OCI-LY3 (cell line): Measurements from ENCODE around the gene AGTR1.

Source experiments
- H2AFZ ChIP-seq: fragments of 200-600, 300-600 bp; shearing (Covaris generic); 2 replicates; pipeline ENCODE4 v1.6.0; 2014; ENCODE audit warnings: antibody characterized with exemption, low read depth, low read length
- H3K27ac ChIP-seq: fragments of 200-600, 300-600 bp; sonication (generic); 2 replicates; pipeline ENCODE4 v1.5.1; 2014; ENCODE audit warnings: mild to moderate bottlenecking, low read length, moderate library complexity, mixed read lengths
- H3K27me3 ChIP-seq: fragments of 200-600, 300-600 bp; sonication (generic); 2 replicates; pipeline ENCODE4 v1.6.1; 2014; ENCODE audit warnings: low read depth, low read length, mixed read lengths
- H3K36me3 ChIP-seq: fragments of 200-600, 300-600 bp; sonication (generic); replicated peaks from 2 replicates; pipeline ENCODE3; 2014; ENCODE audit warnings: low read depth, low read length, mixed read lengths
- H3K4me1 ChIP-seq: fragments of 300-600, 200-600 bp; sonication (generic); 2 replicates; pipeline ENCODE4 v1.6.1; 2014; ENCODE audit warnings: low read length, mixed read lengths
- H3K4me2 ChIP-seq: fragments of 200-600, 300-600 bp; sonication (generic); 2 replicates; pipeline ENCODE4 v1.6.1; 2014; ENCODE audit warnings: low read length, mixed read lengths
- H3K4me3 ChIP-seq: fragments of 300-600, 200-600 bp; sonication (generic); 2 replicates; pipeline ENCODE4 v1.5.1; 2014; ENCODE audit warnings: antibody characterized with exemption, mild to moderate bottlenecking, low read length, moderate library complexity
- H3K79me2 ChIP-seq: fragments of 300-600, 200-600 bp; shearing (Covaris generic); 2 replicates; pipeline ENCODE4 v1.6.1; 2014; ENCODE audit warnings: mild to moderate bottlenecking, low read length, mixed read lengths
- H3K9ac ChIP-seq: fragments of 300-600, 200-600 bp; shearing (Covaris generic); 2 replicates; pipeline ENCODE4 v1.6.0; 2014; ENCODE audit warnings: mild to moderate bottlenecking, low read length, moderate library complexity
- H3K9me3 ChIP-seq: fragments of 200-600, 300-600 bp; shearing (Covaris generic); 2 replicates; pipeline ENCODE4 v1.6.1; 2014; ENCODE audit warnings: low read length, mixed read lengths; ENCODE audit not compliant: insufficient read depth
- H4K20me1 ChIP-seq: fragments of 200-600, 300-600 bp; sonication (generic); 2 replicates; pipeline ENCODE4 v1.6.1; 2016; ENCODE audit warnings: low read length, mixed read lengths; ENCODE audit not compliant: insufficient read depth
- CTCF ChIP-seq: fragments of 200-600, 300-600 bp; sonication (generic); IDR thresholded peaks from 2 replicates; pipeline ENCODE4 v1.5.1; 2014; ENCODE audit warnings: antibody characterized with exemption, low read length, low read depth
- EZH2phosphoT487 ChIP-seq: fragments of 200-600 bp; shearing (Covaris generic); IDR thresholded peaks from 2 replicates; pipeline ENCODE4 v1.6.1; 2018; ENCODE audit warnings: antibody characterized with exemption, mixed run types, low read depth

Gene AGTR1

GRCh38 chr3:148707601-148708380, 10.1 kb downstream of the AGTR1 start:
- no peak overlapping the region for H3K4me2 ChIP-seq
- no peaks in the 10 kb centered on the region for H3K27me3 ChIP-seq
- no peaks in the 10 kb centered on the region for H3K9me3 ChIP-seq
- H2AFZ ChIP-seq: no peak overlapping the region
- no peak for TF ChIP-seq EZH2phosphoT487
- no peak for TF ChIP-seq CTCF
- no peaks in the 10 kb centered on the region for H3K4me1 ChIP-seq
- no peak overlapping the region for H3K4me3 ChIP-seq
- H3K36me3 ChIP-seq: no peaks in the 10 kb centered on the region
- no peak overlapping the region for H3K9ac ChIP-seq
- no peak overlapping the region for H3K27ac ChIP-seq
- H3K79me2 ChIP-seq: no peaks in the 10 kb centered on the region
- no peaks in the 10 kb centered on the region for H4K20me1 ChIP-seq

GRCh38 chr3:148708409-148708808, 10.7 kb downstream of the AGTR1 start:
- 0 out of 2 replicates have a peak overlapping the region, but pooled peaks have one; percentile 61 for H2AFZ ChIP-seq
- no peaks in the 10 kb centered on the region for H3K36me3 ChIP-seq
- H3K27ac ChIP-seq: no peak overlapping the region
- H3K79me2 ChIP-seq: no peaks in the 10 kb centered on the region
- no peak overlapping the region for H3K4me2 ChIP-seq
- no peaks in the 10 kb centered on the region for H3K4me1 ChIP-seq
- no peak overlapping the region for H3K4me3 ChIP-seq
- H4K20me1 ChIP-seq: no peaks in the 10 kb centered on the region
- TF ChIP-seq EZH2phosphoT487 (no peak), CTCF (no peak)
- H3K9ac ChIP-seq: no peak overlapping the region
- H3K27me3 ChIP-seq: no peaks in the 10 kb centered on the region
- no peaks in the 10 kb centered on the region for H3K9me3 ChIP-seq

GRCh38 chr3:148709560-148710253, 12.0 kb downstream of the AGTR1 start:
- Histone ChIP-seq H4K20me1 (no peaks in the 10 kb centered on the region), H3K9me3 (no peaks in the 10 kb centered on the region), H3K36me3 (no peaks in the 10 kb centered on the region), H2AFZ (no peak overlapping the region), H3K9ac (no peak overlapping the region), H3K27me3 (no peaks in the 10 kb centered on the region), H3K4me2 (no peak overlapping the region), H3K4me3 (no peak overlapping the region), H3K4me1 (no peaks in the 10 kb centered on the region), H3K27ac (no peak overlapping the region), H3K79me2 (no peaks in the 10 kb centered on the region)
- TF ChIP-seq EZH2phosphoT487 (no peak), CTCF (no peak)

GRCh38 chr3:148710665-148711064, 13.0 kb downstream of the AGTR1 start:
- Histone ChIP-seq H3K4me2 (no peak overlapping the region), H3K4me3 (no peak overlapping the region), H3K36me3 (no peaks in the 10 kb centered on the region), H3K27me3 (no peaks in the 10 kb centered on the region), H4K20me1 (no peaks in the 10 kb centered on the region), H3K27ac (no peak overlapping the region), H3K4me1 (no peaks in the 10 kb centered on the region), H3K9ac (no peak overlapping the region), H3K79me2 (no peaks in the 10 kb centered on the region), H3K9me3 (no peaks in the 10 kb centered on the region), H2AFZ (no peak overlapping the region)
- no peak for TF ChIP-seq EZH2phosphoT487
- no peak for TF ChIP-seq CTCF
